B cell (primary cell): ENCODE measurements around the gene CHTF18.
"Not testable (repeated sequence)": the region's sequence is repeated elsewhere in the genome, so short reads cannot be mapped to it uniquely, and the experiment has no call there.

ENCODE experiments used
- CTCF ChIP-seq: fragments of 200-600 bp; IDR thresholded peaks from one replicate; pipeline ENCODE4 v1.8.0; 2022; ENCODE audit warnings: antibody characterized with exemption, mild to moderate bottlenecking
- EZH2 ChIP-seq: IDR thresholded peaks from 2 replicates; pipeline ENCODE4 v1.6.1; 2012; ENCODE audit warnings: borderline replicate concordance, low read depth, mild to moderate bottlenecking, moderate library complexity, low read length; ENCODE audit not compliant: insufficient read depth, poor library complexity, severe bottlenecking

GRCh38 chr16:776298-776697 is 12.1 kb upstream of the CHTF18 start:
- TF ChIP-seq CTCF, EZH2: not testable (repeated sequence)
